GM12873 (cell line): ENCODE measurements around the gene MAPK9.

Experiments used
- TF ChIP-seq, protein P1 (sequence below): IDR thresholded peaks from 2 replicates; pipeline ENCODE4 v1.5.1; 2012; ENCODE audit warnings: low read depth, mild to moderate bottlenecking, moderate library complexity, low read length, control low read depth; ENCODE audit not compliant: insufficient read depth; ENCODE audit errors: missing control alignments

MAPK9 gene

DNA sequence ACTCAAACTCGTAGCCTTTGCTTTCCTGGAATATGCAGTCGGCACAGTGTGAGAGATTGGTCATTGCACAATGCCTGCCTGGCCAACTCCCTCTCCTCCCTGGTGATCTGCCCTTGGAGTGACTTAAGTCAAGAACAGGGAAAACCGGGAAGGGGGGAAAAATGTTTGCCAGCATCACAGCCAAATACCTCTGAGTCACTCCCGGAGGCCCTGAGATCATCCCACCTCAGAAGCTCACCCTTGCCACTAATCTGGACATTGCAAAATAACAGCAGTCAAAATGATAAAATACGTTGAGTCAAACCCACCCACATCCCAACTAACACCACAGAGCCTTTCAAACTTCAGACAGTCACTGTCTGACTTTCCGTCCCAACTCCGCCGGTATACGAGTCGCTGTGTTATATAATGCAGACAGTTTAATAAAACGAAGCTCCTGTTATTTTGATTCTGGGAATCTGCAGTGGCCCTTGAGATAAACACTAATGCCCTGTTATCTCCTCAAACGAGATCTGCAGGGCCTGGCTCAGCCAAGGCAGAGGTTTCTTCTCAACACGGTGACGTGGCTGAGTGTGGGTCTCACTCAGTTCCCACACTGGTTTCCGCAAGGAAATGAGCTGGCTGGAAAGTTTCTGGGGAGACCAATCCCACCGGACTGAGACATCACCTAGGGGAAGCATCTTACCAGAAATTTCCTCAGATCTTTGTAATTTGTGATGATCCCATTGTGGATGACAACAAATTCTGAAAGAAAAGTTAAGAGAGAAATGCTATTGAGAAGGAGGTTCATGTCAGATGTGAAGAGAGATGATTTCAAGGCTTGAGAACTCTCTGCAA, 39.1 kb upstream of the MAPK9 start:
- TF ChIP-seq, protein P1, sequence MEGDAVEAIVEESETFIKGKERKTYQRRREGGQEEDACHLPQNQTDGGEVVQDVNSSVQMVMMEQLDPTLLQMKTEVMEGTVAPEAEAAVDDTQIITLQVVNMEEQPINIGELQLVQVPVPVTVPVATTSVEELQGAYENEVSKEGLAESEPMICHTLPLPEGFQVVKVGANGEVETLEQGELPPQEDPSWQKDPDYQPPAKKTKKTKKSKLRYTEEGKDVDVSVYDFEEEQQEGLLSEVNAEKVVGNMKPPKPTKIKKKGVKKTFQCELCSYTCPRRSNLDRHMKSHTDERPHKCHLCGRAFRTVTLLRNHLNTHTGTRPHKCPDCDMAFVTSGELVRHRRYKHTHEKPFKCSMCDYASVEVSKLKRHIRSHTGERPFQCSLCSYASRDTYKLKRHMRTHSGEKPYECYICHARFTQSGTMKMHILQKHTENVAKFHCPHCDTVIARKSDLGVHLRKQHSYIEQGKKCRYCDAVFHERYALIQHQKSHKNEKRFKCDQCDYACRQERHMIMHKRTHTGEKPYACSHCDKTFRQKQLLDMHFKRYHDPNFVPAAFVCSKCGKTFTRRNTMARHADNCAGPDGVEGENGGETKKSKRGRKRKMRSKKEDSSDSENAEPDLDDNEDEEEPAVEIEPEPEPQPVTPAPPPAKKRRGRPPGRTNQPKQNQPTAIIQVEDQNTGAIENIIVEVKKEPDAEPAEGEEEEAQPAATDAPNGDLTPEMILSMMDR: no peak

DNA sequence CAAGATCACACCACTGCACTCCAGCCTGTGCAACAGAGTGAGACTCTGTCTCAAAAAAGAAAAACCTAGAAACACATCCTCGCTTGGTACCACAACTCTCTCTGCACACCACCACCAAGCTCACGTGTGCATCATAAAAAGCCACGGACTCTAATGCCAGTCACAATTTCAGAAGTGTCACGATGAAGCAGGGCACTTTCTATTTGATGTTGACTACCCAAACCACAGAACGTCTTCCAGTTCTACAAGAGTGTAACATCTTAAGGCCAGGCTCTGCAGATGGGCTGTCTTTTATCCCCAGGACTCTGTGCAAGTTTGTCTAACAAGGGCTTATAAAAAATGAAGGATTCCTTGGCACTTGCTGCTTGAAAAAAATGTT, 38.4 kb upstream of the MAPK9 start:
- TF ChIP-seq, protein P1: no peak

DNA sequence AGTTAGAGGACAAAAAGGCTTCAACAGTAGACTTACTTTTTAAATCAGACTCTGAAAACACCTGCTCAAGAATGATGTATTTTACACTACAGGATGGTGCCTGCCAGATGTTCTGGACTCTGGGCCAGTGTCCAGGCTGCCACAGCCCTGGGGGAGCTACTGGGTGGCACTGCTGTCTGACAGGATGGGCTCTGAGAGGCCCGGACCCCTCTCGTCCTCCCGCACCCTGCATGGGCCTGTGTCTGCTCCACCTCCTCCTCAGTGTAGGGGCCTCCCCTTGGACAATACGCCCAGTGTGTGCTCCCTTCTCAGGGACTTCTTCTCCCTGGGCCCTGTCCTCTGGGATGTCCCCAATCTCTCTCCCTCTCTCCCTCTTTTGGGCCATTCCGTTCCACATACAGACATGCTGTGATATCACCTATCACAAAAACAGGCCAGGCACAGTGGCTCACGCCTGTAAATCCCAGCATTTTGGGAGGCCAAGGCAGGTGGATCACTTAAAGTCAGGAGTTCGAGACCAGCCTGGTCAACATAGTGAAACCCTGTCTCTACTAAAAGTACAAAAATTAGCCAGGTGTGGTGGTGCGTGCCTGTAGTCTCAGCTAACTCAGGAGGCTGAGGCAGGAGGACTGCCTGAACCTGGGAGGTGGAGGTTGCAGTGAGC, 37.9 kb upstream of the MAPK9 start:
- TF ChIP-seq, protein P1: no peak

DNA sequence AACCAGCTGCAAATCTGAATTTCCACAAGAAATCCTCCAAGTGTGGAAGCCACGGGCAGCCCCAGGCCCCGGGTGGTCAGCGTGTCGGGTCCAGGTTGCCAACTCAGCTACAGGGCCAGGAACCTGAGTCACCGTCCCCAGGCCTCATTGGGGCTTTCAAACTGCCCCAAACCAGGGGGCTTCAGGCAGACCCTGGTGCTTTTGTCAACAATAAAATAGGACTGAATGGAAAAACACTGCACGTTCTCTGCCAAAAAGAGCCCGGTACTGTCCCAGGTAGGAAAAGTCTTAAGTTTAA, 37.2 kb upstream of the MAPK9 start:
- TF ChIP-seq, protein P1: no peak

DNA sequence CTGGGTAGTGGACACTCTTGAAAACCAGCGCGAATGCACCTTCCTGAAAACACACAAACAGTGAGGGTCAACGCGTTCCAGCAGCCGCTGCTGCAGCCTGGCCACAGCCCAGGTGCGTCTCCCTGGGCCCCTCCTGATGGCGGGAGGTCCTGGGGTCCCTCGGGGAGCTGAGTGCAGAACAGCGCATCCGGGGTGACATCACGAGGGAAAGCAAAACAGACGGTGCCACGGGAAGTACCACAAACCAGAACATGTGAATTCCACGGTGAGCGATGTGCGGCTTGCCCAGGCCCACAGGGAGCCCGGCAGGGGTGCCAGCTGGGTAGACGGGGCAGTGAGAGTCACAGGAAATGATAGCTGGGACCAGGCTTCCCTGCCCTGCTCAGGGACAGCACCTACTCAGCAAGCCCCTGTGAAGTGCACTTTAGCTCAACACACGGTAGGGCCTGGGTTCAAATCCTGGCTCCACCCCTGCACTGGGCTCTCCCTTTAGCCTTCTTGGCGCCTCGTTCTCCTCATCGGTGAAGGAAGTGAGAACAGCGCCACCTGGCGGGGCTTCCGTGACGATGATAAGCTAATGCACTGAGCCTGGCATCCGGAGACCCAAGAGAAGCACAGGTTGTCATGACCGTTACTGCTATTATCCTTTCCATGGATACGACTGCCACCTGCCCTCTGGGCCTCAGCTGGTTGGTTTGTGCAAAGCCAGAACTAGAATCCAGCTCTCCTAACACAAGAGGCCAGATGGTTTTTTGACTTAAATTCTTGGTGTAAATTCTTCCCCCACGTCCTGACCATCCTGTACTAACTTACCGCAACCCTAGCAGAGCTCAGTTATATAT, 36.6 kb upstream of the MAPK9 start:
- TF ChIP-seq, protein P1: peak; percentile 88

DNA sequence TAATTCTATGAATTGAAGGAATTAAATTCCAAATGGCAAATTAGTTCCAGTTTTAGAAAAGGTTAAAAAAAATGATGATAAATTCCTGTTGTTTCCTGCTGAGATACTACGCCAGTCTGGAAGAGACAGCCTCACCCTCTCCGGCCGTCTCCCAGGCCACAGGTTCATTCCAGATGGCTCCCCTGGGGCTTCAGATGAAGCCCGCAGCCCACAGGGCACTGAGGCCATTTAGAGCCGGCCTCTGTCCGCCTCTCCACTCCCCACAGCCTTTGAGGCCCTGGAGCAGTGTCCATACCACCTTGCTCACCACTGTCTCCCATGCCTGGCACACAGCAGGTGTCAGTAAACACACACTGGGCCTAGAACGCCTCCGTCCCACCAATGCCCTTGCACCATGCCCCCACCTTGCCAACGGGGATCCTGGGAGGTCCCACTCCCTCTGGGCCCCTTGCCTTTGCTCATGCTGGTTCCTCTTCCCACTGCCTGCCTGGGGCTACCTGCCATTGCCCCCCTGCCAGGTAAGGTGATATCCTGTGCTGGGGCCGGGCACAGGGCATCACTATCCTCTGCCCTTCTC, 35.2 kb upstream of the MAPK9 start:
- TF ChIP-seq, protein P1: no peak

DNA sequence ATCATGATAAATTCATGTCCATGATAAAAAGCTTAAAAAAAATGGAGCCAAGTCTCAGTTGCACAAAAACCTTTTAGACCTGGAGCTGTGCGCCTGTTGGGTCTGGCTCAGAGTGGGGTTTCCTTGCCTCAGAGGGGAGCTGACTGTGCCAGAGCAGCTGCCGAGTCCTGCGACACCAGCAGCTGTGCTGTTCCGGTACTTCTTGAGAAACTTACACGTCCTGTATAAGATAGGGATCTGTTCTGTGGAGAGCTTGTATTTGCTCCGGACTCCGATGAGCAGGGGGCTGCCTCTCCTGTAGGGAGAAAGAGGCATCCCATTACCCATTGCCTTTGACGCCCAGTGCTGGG, 32.7 kb upstream of the MAPK9 start:
- TF ChIP-seq, protein P1: no peak
